Head of caudate nucleus (tissue), 42 donors: Measurements from ENCODE around the gene APBB2.
"Not testable (repeated sequence)": the region's sequence is repeated elsewhere in the genome, so short reads cannot be mapped to it uniquely, and the experiment has no call there.

ENCODE experiments used
- DNase-seq, 42 donors: peaks; one replicate each; pipeline versions ENCODE4 v3.0.0 to v3.0.0-alpha.2; 2020 to 2021; ENCODE audit warnings: mixed read lengths in 7 of 42
- intact Hi-C: fragments of 100-400 bp; cut with DNase I; formaldehyde crosslinking; loops from one replicate; pipeline ENCODE4 v1.15.0; 2022

APBB2 gene

GRCh38 chr4:41024556-41025491, 189.5 kb downstream of the APBB2 start:
- intact Hi-C loops: no loop called here
- DNase-seq: no peak

- DNase-seq: no peak
- intact Hi-C loops: no loop called here
Observed at GRCh38 chr4:41022116-41022515, 192.2 kb downstream of the APBB2 start.

GRCh38 chr4:41015016-41015675, 199.2 kb downstream of the APBB2 start:
- intact Hi-C loops: no loop called here
- DNase-seq: no peak

DNA sequence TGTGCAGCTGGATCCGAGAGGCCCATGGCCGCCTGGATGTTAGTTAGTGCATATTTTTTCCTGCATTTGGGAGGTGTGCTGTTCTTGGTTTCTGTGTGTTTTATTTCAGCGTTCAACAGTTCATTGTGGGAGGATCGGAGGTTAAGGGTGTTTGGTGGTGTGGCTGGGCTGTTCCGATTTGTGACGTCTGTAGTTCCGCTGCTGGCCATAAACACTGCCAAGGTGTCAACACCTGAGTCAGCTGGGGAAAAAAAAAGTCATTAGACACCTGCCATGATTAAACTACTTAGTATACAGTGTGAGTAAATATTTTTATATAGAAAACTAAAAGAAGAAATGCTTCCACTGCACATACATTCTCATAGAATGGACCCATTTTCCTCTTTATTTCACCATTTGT, 200.2 kb downstream of the APBB2 start:
- no peak for DNase-seq
- intact Hi-C loops: no loop called here

- no peak for DNase-seq
- intact Hi-C loops: no loop called here
Observed at GRCh38 chr4:41013746-41014145, 200.6 kb downstream of the APBB2 start.

- intact Hi-C loops: no loop called here
Observed at GRCh38 chr4:41012911-41013310, 201.4 kb downstream of the APBB2 start.

GRCh38 chr4:41012293-41012692, 202.0 kb downstream of the APBB2 start:
- DNase-seq: no peak
- intact Hi-C loops: no loop called here

More at GRCh38 chr4:41012911-41013310, 201.4 kb downstream of the APBB2 start:
- DNase-seq: no peak

DNA sequence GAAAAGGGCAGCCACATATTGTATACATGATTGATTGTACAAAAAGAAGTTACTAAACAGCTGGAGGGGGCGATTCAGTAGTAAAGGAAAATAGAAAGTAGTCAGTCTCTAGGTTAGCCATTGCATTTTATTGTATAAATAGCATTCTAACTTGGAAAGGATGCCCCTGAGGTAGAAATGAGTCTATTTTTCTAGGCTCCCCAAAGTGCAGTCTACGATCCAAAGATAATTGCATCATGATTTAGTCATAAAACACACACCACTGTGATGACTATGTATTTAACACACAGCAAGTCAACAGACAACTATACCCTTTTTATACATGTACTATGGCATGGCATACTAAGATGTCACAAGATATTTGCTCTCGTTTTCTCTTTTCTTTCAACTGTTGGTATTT, 204.9 kb downstream of the APBB2 start:
- intact Hi-C loops: no loop called here
- DNase-seq: no peak

- no peak for DNase-seq
- intact Hi-C loops: no loop called here
Observed at GRCh38 chr4:41006141-41006540, 208.2 kb downstream of the APBB2 start.

DNA sequence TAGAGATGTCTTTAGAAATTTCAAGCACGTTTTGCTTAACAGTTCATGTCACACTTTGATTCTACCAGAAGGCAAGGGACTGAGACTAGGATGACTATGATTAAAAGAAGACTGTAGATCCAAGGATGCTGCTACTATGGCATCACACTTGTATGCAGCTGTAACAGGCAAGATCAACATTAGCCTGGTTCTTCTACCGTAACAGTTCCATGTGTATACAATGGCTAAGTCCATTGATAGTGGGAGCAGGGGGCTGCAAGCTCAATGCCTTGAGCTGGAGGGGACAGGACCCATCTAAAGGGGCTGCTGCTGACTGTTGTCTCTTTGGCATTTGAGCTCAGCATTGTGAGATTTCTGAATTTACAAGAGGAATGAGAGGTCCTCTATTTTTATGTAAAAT, 212.0 kb downstream of the APBB2 start:
- DNase-seq: no peak
- intact Hi-C loops: no loop called here

DNA sequence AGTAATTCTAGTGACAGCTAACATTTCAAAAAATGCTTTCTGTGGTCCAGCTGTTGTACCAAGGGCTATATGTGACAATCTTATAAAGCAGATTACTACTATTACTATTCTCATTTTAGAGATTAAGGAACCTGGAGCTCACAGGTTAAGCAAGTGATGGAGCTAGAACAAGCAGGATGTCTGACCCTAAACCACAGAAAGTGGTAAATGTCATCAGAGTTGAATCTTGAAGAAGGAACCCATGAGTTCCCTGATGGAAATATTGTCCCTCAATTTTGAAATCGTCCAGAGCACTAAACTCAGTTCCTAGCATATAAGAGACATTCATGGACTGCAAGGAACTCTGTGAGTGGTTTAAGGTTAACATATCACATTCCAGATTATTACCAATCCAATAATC, 214.0 kb downstream of the APBB2 start:
- intact Hi-C loops: no loop called here
- DNase-seq: no peak

DNA sequence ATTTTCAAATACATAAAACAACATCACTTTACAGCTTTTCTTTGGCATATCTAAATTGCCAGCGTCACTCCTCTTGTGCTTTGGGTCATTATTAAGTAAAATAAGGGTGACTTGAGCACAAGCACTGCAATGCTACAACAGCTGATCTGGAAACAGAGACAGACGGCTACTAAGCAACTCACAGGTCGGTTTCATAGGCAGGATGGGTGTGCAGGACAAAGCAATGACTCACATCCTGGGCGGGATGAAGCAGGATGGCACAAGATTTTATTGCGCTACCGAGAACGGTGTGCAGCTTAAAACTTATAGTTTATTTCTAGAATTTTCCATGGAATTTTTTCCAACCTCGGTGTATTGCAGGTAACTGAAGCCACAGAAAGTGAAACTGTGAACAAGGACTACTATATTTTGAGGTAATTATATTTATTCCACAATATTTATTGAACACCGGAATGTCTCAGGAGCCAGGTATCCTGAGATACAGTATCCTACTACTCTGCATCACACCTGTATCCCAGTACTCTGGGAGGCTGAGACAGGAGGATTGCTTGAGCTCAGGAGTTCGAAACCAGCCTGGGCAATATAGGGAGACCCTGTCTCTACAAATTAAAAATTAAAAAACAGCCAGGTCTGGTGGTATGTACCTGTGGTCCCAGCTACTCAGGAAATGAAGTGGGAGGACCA, 215.5 kb downstream of the APBB2 start:
- intact Hi-C loops: no loop called here
- no peak for DNase-seq

DNA sequence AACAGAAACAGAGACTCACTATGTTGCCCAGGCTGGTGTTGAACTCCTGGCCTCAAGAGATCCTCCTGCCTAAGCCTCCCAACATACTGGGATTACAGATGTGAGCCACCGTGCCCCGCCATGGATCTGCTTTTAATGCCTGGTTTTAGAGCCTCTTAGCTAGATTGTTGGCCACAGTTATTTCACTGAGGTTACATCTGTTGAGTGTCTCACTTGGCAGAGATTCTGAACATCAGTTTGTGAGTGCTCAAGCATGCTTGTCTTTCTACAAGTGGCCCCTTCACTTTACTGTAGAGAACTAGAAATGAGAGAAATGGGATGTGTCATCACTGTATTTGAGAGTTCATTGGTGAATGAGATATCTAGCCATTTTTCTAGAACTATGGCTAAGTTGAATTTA, 218.5 kb downstream of the APBB2 start:
- intact Hi-C loops: no loop called here
- DNase-seq: no peak

- DNase-seq, intact Hi-C loops: not testable (repeated sequence)
Observed at GRCh38 chr4:40994321-40994720, 220.0 kb downstream of the APBB2 start.

DNA sequence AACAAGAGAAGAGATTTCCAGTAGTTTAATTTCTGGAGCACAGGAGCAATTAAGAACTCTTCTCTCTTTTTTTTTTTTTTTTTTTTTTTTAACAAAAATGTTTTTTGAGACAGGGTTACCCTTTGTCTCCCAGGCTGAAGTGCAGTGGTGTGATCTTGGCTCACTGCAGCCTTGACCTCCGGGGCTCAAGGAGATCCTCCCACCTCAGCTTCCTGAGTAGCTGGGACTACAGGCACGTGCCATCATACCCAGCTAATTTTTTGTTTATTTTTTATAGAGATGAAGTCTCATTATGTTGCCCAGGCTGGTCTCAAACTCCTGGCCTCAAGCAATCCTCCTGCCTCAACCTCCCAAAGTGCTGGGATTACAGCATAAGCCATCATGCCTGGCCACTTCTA, 221.0 kb downstream of the APBB2 start:
- intact Hi-C loops, DNase-seq: not testable (repeated sequence)

DNA sequence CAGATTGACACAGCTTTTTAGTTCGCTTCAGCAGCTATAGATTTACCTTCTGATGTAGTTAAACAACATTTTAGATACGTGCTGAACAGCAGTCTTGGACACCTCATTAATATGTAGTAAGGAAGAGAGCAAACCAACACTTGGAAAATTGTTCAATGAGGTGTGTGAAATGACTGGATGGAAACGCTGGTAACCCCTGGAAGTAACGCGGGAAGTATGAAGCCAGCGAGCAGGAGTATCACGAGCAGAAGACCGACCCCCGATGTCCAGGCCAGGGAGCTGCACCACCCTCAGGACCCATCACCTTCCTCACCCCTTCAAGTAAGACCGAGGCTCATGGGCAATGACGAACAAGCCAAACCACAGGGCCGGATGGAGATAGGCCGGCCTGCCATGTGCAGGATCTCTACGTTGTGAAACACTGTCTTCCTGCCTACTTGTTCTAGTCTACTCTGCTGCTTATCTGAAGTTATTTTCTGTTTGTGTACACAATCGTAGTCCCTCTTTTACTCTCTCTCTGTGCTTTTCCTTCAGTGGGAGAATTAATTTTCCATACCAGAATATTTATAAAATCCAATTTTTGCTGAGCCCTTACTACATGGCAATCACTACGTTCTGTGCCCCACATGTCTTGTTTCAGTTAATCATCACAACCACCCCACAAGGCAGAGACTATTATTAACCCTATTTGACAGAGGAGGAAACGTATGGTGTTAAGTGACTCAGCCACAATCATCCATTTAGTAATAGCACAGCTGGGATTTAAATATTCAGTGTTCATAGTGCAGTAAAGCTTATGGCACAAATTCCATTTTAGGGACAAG, 221.7 kb downstream of the APBB2 start:
- peak in 5 of 42 donors; percentile 30 to 58 (median 40) for DNase-seq

DNA sequence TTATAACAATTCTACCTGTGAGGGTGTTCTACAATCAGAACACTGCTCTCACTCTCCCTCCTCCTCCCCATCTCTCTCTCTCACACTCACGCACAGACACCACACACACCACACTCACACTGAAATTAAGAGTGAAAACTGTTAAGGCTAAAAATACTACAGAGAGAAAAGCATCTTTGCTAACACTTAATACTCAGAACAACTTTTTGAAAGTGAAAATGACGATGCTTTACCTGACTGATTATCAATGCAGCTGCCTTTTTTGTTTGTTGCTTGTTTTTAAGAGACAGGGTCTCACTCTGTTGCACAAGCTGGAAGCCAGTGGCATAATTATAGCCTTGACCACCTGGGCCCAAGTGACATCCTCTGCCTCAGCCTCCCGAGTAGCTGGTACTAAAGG, 222.4 kb downstream of the APBB2 start:
- intact Hi-C loops: no loop called here
- peak in 4 of 42 donors; percentile 9 to 42 (median 20) for DNase-seq

More for the DNA sequence above, 221.7 kb downstream of the APBB2 start:
- intact Hi-C loops: no loop called here

GRCh38 chr4:40990899-40991265, 223.5 kb downstream of the APBB2 start:
- DNase-seq: no peak
- intact Hi-C loops: no loop called here

DNA sequence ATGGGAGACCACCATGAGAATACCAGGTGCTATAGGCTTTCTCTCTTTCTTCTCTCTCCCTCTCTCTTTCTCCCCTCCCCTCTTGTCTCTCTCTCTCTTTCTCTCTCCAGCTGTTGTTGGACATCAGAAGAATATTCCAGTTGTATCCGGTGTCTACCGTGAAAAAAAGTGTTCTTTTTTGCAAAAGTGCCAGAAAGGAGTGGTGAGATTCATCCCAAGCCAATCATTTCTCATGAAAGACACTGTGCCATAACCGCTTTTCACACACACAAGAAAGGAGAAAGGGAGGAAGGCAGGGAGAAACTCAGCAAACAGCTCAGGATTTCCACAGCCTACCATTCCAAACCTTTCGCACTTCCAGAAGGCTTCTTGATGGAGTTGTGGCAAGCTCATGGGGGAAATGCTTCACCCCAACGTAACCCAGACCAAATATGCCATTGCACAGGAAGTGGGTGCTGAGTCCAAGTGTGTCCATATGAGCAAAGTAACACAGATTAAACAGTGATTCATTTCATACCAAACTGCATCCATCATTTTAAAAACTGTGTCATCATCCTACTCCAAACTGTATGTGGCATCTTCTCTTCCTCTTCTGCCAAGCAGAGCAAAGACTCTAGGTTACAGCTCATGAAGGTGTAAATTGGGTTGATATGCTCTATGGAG, 224.0 kb downstream of the APBB2 start:
- intact Hi-C loops: no loop called here
- DNase-seq: no peak
